GM19043 (cell line): ENCODE data around the gene TMEM178B.

Experiments used
- ATAC-seq: cut with Tn5 transposase; IDR thresholded peaks from one replicate; pipeline ENCODE4 v1.9.1; 2021; ENCODE audit warnings: low read depth; ENCODE audit not compliant: unreplicated experiment

TMEM178B gene

DNA sequence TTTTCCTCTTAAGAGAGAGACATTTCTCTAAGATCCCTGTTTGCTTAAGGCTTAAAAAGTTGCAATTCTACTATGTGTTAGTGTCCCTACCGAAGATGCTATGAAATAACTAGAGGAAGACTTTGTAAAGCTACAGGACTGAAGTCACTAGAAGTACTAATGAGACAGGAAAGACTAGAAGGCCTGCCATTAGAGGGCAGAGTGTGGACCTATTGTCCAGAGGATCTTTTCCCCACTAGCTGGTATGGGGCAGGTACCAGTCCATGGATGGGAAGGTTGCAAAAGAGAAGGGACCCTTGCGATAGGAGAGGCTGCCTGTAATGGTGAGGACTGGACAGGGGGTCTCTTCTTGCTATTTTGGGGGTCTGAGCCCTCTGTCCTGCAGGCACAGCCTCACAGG lies 178.1 kb downstream of the TMEM178B start:
- ATAC-seq: no peak

- no peak for ATAC-seq
These were observed 183.7 kb downstream of the TMEM178B start for GRCh38 chr7:141257597-141257996.

DNA sequence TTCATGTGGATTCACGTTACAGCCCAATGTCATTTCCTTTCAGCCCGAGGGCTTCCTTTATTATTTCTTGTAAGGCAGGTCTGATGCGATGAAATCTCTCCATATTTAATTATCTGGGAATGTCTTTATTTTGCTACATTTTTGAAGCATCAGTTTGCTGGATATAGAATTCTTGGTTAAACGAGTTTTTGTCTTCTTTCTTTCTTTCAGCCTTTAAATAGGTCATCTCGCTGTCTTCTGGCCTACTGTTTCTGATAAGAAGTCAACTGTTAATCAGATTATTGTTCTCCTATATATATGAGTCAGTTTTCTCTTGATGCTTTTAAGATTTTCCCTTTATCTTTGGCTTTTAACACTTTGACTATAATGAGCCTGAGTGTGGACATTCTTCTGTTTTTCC lies 184.7 kb downstream of the TMEM178B start:
- ATAC-seq: no peak

GRCh38 chr7:141262101-141263090 lies 188.5 kb downstream of the TMEM178B start:
- no peak for ATAC-seq

DNA sequence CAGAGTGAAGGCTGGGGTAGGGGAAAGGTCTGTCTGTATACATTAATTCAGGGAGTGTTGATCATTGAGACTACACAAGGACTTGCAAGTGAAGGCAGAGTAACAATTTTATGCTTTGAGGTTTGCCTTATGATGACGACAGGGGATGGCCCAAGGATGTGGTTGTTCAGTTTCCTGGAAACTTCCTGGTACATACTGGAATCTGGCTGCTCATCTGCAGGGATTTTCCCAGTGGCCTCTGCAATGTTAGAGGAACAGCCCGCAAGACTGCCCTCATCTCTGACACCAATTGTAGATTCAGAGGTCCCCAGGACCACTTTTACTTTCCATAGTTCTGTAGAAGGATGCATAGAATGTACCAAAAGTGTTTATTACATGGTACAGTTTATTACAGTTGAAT lies 189.6 kb downstream of the TMEM178B start:
- no peak for ATAC-seq

- no peak for ATAC-seq
These were observed 190.1 kb downstream of the TMEM178B start for GRCh38 chr7:141263983-141264382.

GRCh38 chr7:141264511-141264910 lies 190.6 kb downstream of the TMEM178B start:
- no peak for ATAC-seq

DNA sequence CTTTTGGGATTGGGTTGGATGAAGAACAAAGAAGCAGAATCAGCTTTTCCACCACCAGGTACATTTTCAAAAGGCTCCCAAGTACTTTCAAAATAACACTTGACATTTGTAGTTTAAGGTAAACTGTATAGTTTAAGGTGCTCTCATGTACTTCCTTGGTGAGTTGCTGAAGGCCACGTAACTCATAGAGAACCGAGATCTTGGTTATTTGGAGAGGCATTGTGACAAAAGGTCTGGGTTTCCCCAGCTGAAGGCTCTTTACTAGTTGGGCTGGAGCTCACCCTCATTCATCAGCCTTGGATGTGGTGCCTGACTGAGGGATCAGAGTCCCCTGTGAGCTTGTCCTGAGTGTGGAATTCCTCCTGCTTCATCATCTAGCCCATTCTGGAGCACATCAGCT lies 191.8 kb downstream of the TMEM178B start:
- no peak for ATAC-seq

- ATAC-seq: no peak
These were observed 194.8 kb downstream of the TMEM178B start for GRCh38 chr7:141268614-141269013.

- ATAC-seq: no peak
These were observed 197.6 kb downstream of the TMEM178B start for GRCh38 chr7:141271451-141271850.

GRCh38 chr7:141272417-141272816 lies 198.6 kb downstream of the TMEM178B start:
- ATAC-seq: no peak

DNA sequence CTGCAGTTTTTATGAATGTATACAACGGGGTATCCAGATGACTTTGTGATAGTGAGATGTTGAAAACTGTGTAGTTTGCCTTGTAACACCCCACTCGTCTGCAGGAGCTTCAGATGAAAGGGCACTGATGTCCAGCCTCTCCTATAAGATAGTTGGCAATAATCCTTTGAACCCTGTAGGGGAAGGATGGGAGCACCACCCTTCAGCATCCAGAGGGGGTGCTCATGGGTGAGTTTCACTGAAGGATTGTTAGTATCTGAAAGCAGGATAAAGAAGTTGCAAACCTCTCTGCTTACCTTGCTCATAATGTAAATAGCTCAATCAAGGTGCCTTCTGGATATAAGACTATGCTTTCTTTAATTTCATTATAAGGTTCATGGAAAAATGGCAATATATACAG lies 201.5 kb downstream of the TMEM178B start:
- no peak for ATAC-seq

DNA sequence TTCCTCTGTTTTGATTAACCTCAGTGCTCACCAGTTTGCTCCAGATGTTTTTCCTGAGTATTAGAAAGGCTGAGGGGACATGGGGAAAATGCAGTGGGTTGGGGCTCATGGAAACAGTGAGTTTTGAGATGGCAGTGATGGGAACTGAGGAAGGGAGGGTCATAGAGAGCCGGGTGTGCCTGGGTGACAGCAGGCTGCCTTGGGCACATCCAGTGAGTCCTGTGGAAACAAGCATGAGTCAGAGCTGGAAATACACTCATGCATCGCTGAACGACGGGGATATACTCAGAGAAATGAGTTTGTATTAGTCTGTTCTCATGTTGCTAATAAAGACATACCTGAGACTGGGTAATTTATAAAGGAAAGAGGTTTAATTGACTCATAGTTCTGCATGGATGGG lies 202.2 kb downstream of the TMEM178B start:
- ATAC-seq: no peak

DNA sequence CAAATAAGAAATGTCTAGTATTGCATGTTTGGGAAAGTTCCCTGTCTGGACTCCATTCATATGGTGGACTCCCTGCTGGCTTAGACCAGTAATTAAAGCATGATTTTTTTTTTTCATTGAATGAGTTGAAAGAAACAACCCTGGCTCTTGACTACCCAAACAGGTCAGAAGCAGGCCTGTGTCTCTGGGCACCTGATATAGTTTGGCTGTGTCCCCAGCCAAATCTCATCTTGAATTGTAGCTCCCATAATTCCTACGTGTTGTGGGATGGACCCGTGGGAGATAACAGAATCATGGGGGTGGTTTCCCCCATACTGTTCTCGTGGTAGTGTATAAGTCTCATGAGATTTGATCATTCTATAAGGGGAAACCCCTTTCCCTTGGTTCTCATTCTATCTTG lies 206.2 kb downstream of the TMEM178B start:
- no peak for ATAC-seq

GRCh38 chr7:141281311-141281710 lies 207.4 kb downstream of the TMEM178B start:
- ATAC-seq: no peak

GRCh38 chr7:141286522-141286921 lies 212.7 kb downstream of the TMEM178B start:
- no peak for ATAC-seq

DNA sequence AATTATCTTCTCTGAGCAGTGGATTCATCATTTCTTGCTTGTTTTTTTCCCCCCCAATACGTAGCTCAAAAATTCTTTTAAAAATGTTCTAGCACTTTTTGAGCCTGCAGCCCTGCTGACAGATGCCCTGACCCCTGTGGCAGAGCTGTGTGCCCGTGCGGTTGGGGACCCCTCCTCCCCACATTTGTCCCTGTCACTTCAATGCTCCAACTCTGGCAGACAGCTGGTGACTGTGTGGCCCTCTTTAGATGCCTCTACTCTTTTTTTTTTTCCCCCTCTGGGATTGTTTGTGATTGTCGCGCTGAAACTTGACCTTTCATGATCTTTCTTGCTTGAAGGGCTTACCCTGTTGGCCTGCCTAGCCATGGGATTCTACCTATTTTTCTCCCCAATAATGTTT lies 214.1 kb downstream of the TMEM178B start:
- no peak for ATAC-seq

GRCh38 chr7:141288626-141289025 lies 214.8 kb downstream of the TMEM178B start:
- no peak for ATAC-seq

DNA sequence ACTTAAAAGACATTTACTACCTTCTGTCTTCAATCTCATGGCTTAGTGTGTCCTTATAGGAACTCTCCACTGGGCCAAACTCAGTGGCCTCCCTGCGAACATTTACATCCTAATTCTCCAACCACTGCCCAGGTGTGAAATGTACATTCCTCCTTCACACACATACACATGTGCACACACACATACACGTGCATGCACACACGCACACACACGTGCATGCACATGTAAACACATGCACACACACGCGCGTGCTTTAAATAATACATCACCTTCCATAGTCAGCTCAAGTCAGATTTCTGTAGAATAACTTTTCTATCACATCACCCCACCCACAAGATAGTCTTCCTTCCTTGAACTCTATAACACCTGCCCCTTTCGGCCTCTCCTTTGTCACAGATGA lies 216.5 kb downstream of the TMEM178B start:
- no peak for ATAC-seq

DNA sequence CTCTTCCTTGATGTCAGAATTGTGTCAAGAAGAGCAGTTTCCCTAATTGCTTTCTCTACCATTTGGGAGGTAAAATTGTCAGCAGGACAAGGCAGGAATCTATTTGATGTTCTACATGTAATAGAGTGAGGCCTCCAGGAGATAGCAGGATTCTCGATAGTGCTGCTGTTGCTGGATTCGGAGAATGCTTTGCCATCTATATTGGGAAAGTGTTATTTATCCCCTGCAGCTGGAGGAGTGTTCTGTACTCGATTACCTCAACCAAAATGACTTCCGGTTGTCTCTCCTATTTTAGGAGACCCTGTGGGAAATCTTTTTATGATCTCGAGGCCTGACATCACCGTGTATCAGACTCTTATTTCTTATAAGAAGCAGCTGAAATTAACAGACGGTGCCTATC lies 217.1 kb downstream of the TMEM178B start:
- ATAC-seq: no peak

DNA sequence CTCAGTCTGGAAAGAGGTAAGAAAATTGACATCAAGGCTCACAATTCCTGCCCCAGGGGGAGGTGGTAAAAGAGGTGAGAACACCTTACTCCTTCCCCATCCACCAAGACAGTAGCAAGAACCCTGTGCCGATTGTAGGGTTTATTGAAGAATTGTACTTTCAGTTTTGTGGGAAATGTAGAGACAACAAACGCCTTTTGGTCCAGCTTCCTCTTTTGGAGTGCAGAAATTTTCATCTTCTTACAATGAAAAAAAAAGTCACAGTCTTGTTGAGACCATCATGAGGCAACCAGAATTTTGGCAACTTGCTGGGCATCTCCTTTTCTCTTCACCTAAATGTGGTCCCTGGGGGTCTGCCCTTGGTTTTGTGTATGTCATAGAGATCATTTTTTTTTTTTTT lies 217.7 kb downstream of the TMEM178B start:
- ATAC-seq: no peak

DNA sequence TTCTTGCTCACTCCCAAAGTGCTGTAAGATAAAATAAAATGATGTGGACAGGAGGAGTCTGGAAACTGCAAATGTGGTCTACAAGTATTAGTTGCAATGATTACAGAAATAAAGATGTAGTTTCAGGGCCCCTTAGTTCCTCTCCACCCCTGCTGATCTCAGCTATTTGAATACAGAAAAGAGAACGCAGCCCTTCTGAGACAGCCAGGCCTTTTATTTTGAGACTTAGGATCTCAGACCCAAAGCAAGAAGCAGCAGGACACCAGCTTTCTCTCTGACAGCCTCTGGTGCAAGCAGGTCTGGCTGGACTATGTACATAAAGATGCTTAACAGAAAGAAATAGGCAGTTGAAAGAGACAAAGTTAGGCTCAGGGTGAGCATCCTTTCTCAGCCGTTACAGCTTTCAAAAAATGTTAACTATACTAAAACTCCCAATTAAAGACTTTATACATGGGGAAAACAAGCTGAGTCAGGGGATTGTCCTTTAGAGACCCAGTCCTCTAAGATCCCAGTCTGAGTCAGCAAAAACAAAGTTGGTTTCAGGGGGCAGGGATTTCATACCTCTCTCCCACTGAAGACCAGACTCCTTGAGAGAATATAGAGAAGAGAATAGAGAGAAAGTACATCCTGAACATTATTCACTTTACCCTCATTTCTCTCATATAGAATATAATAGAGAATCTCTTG lies 220.4 kb downstream of the TMEM178B start:
- no peak for ATAC-seq
